C4-2B (cell line): ENCODE measurements around the gene PLEKHA1.

ENCODE experiments used
- CTCF ChIP-seq: fragments of 450-650 bp; conservative IDR thresholded peaks from 2 replicates; pipeline ENCODE4 v1.5.1; 2017; ENCODE audit warnings: mild to moderate bottlenecking
- ZFX ChIP-seq: fragments of 450-650 bp; IDR thresholded peaks from 2 replicates; pipeline ENCODE4 v1.6.1; 2017

DNA sequence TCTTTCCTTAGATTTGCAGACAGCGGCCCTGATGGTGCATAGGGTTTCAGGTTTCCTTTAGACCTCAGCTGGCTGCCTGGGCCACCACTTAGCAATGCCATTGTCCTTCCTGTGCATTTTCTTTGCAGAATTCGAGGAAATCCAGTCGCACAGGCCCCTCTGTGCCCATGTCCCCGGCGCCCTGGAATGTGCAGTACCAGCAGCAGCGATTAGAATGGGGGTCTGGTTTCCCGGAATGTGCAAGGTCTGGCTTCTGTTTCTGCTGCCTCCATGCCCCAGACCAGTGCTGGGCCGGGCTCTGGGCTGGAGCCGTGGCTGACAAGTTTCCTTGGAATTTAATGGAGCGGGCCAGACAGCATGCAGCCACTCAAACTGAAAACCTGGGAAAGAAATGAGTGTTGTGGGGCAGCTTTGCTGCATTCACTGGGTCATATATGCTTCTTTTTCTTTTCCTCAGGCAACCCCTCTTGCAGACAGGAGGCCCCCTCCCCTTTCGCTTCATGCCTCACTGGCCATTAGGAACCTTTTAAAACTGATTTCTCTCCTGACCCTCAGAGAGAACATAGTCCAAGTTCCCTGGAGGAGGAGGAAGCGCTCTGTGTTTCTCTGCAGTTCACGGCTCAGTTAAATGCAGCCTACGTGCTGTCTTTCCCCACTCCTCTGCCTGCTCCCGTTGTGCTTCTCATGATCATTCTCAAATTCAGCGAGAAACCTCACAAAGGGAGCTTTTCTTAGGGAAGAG is 101.3 kb downstream of the PLEKHA1 start:
- TF ChIP-seq CTCF (no peak), ZFX (no peak)
